Kidney (tissue), 14 donors: ENCODE measurements around the gene ANGPTL2. TPM values are rescaled to one million over a fixed set of nuclear protein-coding genes. Genes with fewer than 3 reads are reported as not detected.

Experiments used
- DNase-seq, 5 donors: peaks; one replicate each; pipeline ENCODE4 v3.0.0-alpha.2; 2013 to 2020
- FAIRE-seq: peaks from 2 replicates; lab custom pipeline; 2012; peaks lifted over from hg19 to GRCh38; lab: Jason Lieb, UNC
- H3K27ac ChIP-seq, 2 donors: one replicate each; pipeline ENCODE4 v1.7.0; 2013; ENCODE audit warnings: low read depth in 2 of 2, low read length in 2 of 2, inconsistent platforms in 1 of 2
- H3K27me3 ChIP-seq: one replicate; pipeline ENCODE4 v1.7.1; 2013; ENCODE audit warnings: low read length, inconsistent platforms; ENCODE audit not compliant: control insufficient read depth, insufficient read depth
- H3K36me3 ChIP-seq, 3 donors: one replicate each; pipeline versions ENCODE4 v1.7.0 to v1.7.1; 2013; ENCODE audit warnings: low read length in 3 of 3, control low read depth in 1 of 3, inconsistent platforms in 1 of 3; ENCODE audit not compliant: insufficient read depth in 3 of 3, control insufficient read depth in 2 of 3
- H3K4me1 ChIP-seq, 3 donors: one replicate each; pipeline versions ENCODE4 v1.7.0 to v1.7.1; 2013; ENCODE audit warnings: low read length in 3 of 3, inconsistent platforms in 1 of 3, low read depth in 1 of 3; ENCODE audit not compliant: control insufficient read depth in 2 of 3, insufficient read depth in 2 of 3
- H3K4me3 ChIP-seq, 3 donors: one replicate each; pipeline versions ENCODE4 v1.7.0 to v1.8.1; 2013; ENCODE audit warnings: low read length in 3 of 3, control low read depth in 1 of 3, inconsistent platforms in 1 of 3
- H3K9ac ChIP-seq, 3 donors: one replicate each; pipeline versions ENCODE4 v1.7.0 to v1.7.1; 2013; ENCODE audit warnings: low read length in 3 of 3, control low read depth in 1 of 3, inconsistent platforms in 1 of 3
- H3K9me3 ChIP-seq, 3 donors: one replicate each; pipeline versions ENCODE4 v1.7.0 to v1.7.1; 2013; ENCODE audit warnings: low read length in 3 of 3, control low read depth in 1 of 3, inconsistent platforms in 1 of 3; ENCODE audit not compliant: control insufficient read depth in 2 of 3, insufficient read depth in 1 of 3
- CTCF ChIP-seq: IDR thresholded peaks from 3 replicates; pipeline ENCODE4 v1.5.1; 2012; ENCODE audit warnings: mild to moderate bottlenecking, moderate library complexity, borderline replicate concordance; ENCODE audit not compliant: insufficient read depth; ENCODE audit errors: extremely low read depth
- intact Hi-C: fragments of 100-400 bp; cut with DNase I; formaldehyde crosslinking; loops from one replicate; pipeline ENCODE4 v1.11.1; 2022
- polyA plus RNA-seq: library from polyadenylated mRNA; stranded (reverse); fragments of 350-450 nt; fragmentation: Illumina TruSeq; extraction: RNeasy Lipid Tissue Mini Kit (QIAGEN cat#74804); gene quantifications from one replicate; pipeline ENCODE4 v1.2.3, GENCODE V29; 2014; ENCODE audit warnings: low read depth, low replicate concordance; ENCODE audit not compliant: insufficient read depth
- total RNA-seq: library from RNA; stranded (reverse); fragmentation: NEBNext Ultra II Directional; extraction: Animal tissue kit (Norgen Biotek cat#: 25700); gene quantifications from one replicate; pipeline ENCODE4 v1.2.1, GENCODE V29; 2021
- donor health status: control.
- donor health status: control.
- donor health status: control.
- donor health status: control.
- donor health status: control.
- donor health status: DM: yes; HTN: yes; CAD: no.
- donor health status: Normal renal cell carcinoma (clear cell type).

Gene ANGPTL2
- total and polyA plus RNA-seq, 2 donors from 2014 or later, result 4.3 to 12.4 TPM

GRCh38 chr9:127106466-127106855 lies 16.0 kb downstream of the ANGPTL2 start:
- no peak for DNase-seq
- no peak overlapping the region for H3K9ac ChIP-seq
- no peaks in the 10 kb centered on the region for H3K9me3 ChIP-seq
- peaks cover 0 to 5% (median 0%) of the 10 kb centered on the region in 3 donors for H3K4me1 ChIP-seq
- TF ChIP-seq CTCF, result no peak
- H3K27ac ChIP-seq, result no peak overlapping the region
- H3K27me3 ChIP-seq, result no peaks in the 10 kb centered on the region
- FAIRE-seq, result no peak
- no peaks in the 10 kb centered on the region for H3K36me3 ChIP-seq
- intact Hi-C loops, result no loop called here
- H3K4me3 ChIP-seq, result no peak overlapping the region

GRCh38 chr9:127105805-127106465 lies 16.5 kb downstream of the ANGPTL2 start:
- Histone ChIP-seq H3K4me3 (no peak overlapping the region), H3K36me3 (no peaks in the 10 kb centered on the region), H3K9ac (no peak overlapping the region), H3K27ac (no peak overlapping the region), H3K27me3 (no peaks in the 10 kb centered on the region), H3K4me1 (peaks cover 0 to 5% (median 0%) of the 10 kb centered on the region in 3 donors), H3K9me3 (no peaks in the 10 kb centered on the region)
- DNase-seq, result no peak
- intact Hi-C loops, result no loop called here
- no peak for TF ChIP-seq CTCF
- FAIRE-seq, result no peak

- H3K36me3 ChIP-seq, result no peaks in the 10 kb centered on the region
- H3K4me1 ChIP-seq, result peaks cover 0 to 5% (median 0%) of the 10 kb centered on the region in 3 donors
- H3K9me3 ChIP-seq, result no peaks in the 10 kb centered on the region
- TF ChIP-seq CTCF, result no peak
- no peak overlapping the region for H3K4me3 ChIP-seq
- DNase-seq (no peak), FAIRE-seq (no peak)
- H3K9ac ChIP-seq, result no peak overlapping the region
- no peak overlapping the region for H3K27ac ChIP-seq
- H3K27me3 ChIP-seq, result no peaks in the 10 kb centered on the region
- intact Hi-C loops, result no loop called here
Observed at GRCh38 chr9:127104581-127105311, 17.7 kb downstream of the ANGPTL2 start.
